GM21515 (cell line): ENCODE measurements around the gene KCNN1.
A peak's percentile ranks its signal among the peaks of the same experiment; 100 is the strongest.

Experiments
- ATAC-seq: cut with Tn5 transposase; IDR thresholded peaks from one replicate; pipeline ENCODE4 v1.9.1; 2021; ENCODE audit not compliant: unreplicated experiment

Gene KCNN1

DNA sequence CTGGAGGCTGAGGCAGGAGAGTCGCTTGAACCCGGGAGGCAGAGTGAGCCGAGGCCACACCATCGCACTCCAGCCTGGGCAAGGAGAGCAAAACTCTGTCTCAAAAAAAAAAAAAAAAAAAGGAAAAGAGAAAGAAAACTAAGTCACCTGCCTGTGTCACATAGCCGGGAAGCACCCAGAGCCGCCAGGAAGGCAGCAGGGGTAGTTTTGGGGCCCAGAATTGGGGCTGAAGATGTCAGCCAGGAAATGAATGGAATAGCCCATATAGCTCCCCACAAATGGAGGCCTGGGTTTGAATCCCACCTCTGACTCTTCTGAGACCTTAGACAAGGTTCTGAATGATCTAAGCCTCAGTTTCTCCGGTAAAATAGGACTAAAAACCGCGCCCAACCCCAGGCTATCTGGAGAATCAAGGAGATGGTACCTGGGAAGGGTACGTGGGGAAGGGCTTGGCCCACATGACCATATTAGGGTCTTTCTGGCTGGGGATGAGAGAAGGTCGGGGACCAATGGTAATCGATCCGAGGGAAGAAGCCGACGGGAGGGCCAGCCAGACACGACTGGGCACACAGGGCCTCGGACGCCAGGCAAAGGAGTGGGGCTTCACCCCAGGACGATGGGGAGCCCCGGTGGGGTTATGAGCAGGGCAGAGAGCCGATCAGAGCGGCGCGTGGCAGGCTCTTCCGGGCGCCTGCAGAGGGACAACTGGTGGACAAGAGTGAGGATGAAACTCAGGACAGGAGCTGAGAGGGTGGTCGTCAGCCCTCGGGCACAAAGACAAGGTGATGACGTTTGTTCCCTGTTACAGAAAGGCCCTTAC is 19.7 kb upstream of the KCNN1 start:
- peak; percentile 16 for ATAC-seq

- peak; percentile 49 for ATAC-seq
Measured at GRCh38 chr19:17947815-17948513, 18.9 kb upstream of the KCNN1 start.

DNA sequence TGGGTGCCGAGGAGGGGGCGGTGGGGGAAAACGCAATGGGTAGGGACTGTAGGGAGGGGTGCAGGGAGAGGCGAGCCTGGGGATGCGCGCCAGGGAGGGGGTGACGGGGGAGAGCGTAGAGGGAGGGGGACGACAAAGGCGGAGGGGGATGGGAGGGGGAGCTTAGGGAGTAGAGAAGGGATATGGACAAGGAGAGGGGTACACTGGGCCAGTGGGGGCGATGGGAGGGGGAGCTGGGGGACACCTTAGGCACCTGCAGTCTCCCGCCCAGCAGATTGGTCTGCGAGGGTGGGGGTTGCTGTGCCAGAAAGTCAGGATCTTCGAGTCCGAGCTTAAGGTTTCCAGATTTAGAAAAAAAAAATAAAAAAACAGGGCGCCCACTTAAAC is 18.4 kb upstream of the KCNN1 start:
- ATAC-seq, result no peak

DNA sequence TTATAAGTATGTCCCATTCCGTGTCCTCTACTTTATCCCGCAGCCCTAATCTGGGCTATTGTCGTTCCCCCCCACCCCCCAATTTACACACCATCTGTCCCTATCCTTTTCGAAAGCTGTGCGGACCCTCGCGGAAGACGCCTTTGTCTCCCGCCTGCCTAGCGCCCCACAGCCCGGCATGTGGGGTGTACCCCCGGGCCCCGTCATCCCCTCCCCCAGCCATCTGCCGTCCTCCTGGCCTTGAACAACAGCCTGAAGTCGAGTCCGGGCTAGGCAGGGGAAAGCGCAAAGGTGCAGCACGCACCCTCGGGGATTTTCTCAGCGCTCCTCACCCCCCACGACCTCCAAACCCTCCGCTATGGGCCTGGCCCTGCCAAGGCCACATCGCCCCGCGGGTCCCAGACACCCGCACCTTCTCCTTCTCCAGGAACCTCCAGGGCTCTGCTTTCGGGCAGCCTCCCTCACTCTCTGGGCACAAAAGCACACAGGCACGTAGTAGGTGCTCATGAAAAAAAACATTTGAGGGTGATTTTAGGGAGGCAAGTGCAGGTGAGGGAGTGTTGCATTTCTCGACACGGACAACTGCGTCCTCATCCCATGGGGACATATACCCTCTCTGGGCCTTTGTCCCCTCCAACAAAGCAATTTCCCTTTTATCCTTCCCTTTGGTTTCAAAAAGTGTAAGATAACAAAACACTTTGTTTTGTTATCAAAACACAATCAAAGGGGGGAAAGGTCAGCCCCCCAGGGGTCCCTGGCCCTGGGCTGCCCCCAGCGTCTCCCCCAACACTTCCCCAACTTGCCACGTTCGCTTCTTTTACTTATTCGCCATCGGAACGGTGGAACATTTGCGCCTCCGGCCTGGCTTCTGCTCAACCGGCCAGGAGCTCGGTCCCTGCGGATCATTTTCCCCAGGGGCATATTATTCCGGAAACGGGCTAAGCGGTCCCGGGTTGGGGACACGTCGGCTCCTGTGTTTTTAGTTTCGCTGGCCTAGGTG is 17.7 kb upstream of the KCNN1 start:
- ATAC-seq, result no peak

DNA sequence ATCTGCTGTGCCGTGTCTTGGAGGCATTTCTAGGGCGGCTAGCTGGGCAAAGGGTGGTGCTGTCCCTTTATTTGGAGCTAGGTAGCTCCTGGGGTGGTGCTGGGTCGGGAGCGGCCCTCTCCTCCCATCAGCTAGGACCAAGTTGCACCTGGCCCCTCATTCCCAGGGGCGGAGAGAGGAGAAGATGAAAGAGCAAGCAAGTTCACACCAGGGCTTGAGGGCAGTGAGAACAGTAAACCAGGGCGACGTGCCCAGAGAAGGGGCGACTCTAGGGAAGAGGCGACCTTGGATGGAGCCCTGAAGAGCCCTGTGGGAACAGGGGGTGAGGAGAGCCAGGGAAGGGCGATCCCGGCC is 17.0 kb upstream of the KCNN1 start:
- no peak for ATAC-seq

GRCh38 chr19:17950310-17951156 is 16.4 kb upstream of the KCNN1 start:
- no peak for ATAC-seq

GRCh38 chr19:17951157-17951989 is 15.5 kb upstream of the KCNN1 start:
- ATAC-seq, result no peak

DNA sequence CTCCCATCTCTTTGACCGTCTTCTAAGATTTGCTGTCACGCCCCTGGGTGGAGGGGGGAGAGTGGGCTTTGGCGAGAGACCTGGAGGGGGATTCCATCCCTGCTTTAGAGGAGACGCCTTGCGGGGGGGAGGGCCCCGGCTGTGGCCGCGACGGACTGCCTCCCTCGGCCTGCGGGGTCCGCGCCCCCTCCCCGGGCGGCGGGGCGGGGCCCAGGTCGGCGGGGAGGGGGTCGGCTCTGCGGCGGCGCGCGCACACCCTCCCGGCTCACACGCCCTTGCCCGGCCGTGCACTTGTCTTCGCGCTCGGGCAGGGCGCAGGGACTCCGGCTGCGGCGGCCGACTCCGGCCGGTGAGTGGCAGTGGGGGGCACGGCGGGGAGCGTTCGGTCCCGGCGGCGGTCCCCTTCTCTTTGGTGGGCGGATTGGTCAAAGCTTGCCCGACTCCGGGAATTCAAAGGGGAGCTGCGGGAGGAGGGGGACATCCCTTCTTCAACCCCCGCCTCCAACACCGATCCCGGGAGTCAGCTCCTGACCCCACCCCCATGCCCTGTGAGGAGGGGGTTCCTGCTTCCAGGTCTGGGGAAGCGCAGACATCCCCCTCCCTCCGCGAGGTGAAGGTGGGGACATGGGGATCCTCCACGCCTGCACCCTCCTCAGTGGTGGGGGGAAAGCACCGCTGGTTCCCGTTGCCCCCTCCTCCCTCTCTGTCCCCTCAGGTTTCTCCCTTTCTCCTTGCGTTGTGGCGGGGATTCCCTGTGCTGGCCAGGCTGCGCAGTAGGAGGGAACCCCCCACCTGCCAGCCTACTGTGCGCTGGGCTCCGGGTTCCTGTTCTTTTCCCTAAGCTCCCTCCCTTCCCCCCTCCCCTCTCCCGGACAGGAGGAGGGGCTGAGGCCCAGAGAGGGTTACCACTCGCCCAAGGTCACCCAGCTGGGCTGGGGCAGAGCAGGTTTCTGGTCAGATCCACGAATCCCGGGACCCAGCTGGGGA is 14.6 kb upstream of the KCNN1 start:
- ATAC-seq, result no peak

GRCh38 chr19:17953316-17953801 is 13.5 kb upstream of the KCNN1 start:
- no peak for ATAC-seq

- ATAC-seq, result no peak
Measured at GRCh38 chr19:17953869-17954268, 13.0 kb upstream of the KCNN1 start.

- no peak for ATAC-seq
Measured at GRCh38 chr19:17954401-17954800, 12.5 kb upstream of the KCNN1 start.

- ATAC-seq, result no peak
Measured at GRCh38 chr19:17957149-17957849, 9.6 kb upstream of the KCNN1 start.

DNA sequence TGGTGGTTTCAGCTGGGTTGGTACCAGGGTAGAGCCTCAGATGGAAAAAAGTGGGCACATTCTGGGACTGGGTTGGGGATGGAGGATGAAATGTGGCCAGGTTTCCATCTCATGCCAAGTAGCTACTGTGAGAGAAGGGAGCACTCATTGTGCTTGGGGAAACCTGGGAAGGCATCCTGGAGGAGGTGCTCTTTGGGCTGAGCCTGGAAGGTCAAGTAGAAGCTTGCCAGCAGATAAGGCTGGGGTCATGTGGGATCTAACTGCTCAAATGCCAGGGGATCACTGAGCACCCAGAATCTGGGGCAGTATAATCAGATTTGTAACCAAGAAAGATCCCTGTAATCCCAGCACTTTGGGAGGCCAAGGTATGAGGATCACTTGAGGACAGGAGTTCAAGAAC is 9.0 kb upstream of the KCNN1 start:
- ATAC-seq, result no peak

DNA sequence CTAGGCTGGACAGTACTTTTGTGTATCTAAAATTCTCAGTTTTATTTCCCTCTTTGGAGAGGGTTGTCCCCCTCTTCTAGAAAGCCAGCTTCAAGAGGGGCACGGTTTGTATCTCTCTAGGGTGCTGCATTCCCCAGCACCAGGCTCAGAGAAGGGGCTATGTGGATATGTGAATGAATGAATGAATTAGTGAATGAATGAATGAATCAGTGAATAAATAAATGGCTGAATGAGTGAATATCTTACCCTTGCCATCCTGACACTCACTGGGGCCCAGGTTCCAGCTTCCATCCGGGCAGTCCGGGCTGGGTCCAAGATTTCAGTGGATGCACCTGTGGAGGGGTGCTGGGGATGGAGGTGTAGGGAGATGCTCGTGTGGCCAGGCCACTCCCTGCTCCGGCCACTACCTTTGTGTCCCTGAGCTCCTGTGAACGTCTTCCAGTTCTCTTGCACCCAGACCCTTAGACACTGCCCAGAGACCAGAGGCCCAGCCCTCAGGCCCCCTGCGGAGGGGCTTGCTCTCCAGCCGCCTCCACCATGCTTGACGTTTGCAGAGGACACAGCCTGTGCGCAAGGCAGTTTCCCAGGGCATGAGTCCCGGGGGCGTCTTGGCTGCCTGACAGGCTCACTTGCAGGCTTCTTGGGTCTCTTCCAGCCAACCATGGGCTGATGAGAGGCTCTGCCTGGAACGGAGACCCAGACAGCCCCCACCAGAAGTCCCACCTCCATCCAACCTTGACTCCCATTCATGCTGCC is 2.8 kb upstream of the KCNN1 start:
- ATAC-seq, result no peak

DNA sequence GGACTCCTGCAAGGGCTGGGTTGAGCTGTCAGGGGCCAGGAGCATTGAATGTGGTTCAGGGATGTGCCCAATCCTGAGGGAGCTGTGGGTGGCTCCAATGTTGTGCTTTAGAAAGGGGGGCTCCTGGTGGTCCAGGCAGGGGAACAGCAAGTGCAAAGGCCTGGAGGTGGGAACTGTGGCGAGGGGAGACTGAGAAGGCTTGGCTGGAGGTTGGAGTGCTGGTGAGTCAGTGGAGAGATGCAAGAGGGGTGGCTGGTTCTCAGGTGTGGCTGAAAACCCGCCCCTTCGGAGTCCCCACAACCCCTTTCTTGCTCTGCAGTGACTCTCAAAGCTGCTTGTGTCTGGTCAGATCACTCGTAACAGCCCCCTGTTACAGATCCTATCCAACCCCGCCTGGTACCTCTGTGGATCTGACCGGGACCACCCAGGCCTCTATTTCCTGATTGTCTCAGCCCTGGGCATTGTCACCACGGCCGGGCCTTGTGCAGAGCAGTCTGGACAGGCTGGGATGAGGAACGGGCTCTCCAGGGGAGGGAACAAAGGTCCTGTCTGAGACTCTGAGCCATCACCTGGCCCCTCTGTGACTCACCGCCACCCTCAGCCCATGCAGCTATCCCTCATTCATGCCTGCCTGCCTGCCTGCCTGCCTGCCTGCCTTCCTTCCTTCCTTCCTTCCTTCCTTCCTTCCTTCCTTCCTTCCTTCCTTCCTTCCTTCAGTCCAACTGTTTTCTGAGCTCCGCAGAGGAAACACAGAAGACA is 1.4 kb upstream of the KCNN1 start:
- no peak for ATAC-seq

- no peak for ATAC-seq
Measured at GRCh38 chr19:17966129-17966483, 801 bp upstream of the KCNN1 start.
